Upper lobe of right lung (tissue), 1 donor: Measurements from ENCODE around the gene CCDC117. TPM values are rescaled to one million over a fixed set of nuclear protein-coding genes. Genes with fewer than 3 reads are reported as not detected.

Source experiments
- ATAC-seq: fragments of 200-7000 bp; cut with Tn5 transposase; one replicate; pipeline ENCODE4 v1.9.1; 2020; ENCODE audit warnings: mild to moderate bottlenecking, moderate library complexity
- DNase-seq: peaks from one replicate; pipeline ENCODE4 v3.0.0-alpha.2; 2020
- H3K27ac ChIP-seq: fragments of 200-600 bp; one replicate; pipeline ENCODE4 v1.8.0; 2022
- H3K27me3 ChIP-seq: fragments of 200-600 bp; one replicate; pipeline ENCODE4 v1.8.0; 2022; ENCODE audit warnings: mild to moderate bottlenecking
- H3K36me3 ChIP-seq: fragments of 200-600 bp; one replicate; pipeline ENCODE4 v1.8.0; 2022
- H3K4me1 ChIP-seq: fragments of 200-600 bp; one replicate; pipeline ENCODE4 v1.8.0; 2022
- H3K4me3 ChIP-seq: fragments of 200-600 bp; one replicate; pipeline ENCODE4 v1.8.0; 2022; ENCODE audit warnings: mild to moderate bottlenecking
- H3K9me3 ChIP-seq: fragments of 200-600 bp; one replicate; pipeline ENCODE4 v1.8.0; 2022
- CTCF ChIP-seq: fragments of 200-600 bp; IDR thresholded peaks from one replicate; pipeline ENCODE4 v1.8.0; 2022; ENCODE audit warnings: antibody characterized with exemption
- intact Hi-C: fragments of 100-400 bp; cut with DNase I; formaldehyde crosslinking; loops from one replicate; pipeline ENCODE4 v1.11.0; 2022
- total RNA-seq: library from RNA; stranded (reverse); fragmentation: NEBNext Ultra II Directional; extraction: Animal tissue kit (Norgen Biotek cat#: 25700); gene quantifications from one replicate; pipeline ENCODE4 v1.2.1, GENCODE V29; 2021
- donor health status: DM: no; HTN: yes; CAD: no; lungs with severe emphysema.

CCDC117 gene
- total RNA-seq, 1 donor from 2014 or later = 19.7 TPM

DNA sequence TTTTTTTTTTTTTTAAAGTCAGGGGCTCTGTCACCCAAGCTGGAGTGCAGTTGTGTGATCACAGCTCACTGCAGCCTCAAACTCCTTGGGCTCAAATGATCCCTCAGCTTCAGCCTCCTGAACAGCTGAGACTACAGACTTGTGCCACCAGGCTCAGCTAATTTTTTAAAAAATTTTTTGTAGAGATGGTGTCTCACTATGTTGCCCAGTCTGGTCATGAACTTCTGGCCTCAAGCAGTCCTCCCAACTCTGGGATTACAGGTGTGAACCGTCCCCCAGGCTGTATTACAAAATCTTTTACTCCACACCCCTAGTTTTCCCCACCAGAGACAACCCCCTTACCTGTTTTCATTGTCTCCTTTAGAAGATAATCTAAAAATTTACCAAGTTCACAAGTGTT, 1.9 kb downstream of the CCDC117 start:
- DNase-seq (no peak), ATAC-seq (no peak)
- no peak for TF ChIP-seq CTCF
- Histone ChIP-seq H3K27me3 (no peaks in the 10 kb centered on the region), H3K9me3 (no peaks in the 10 kb centered on the region), H3K27ac (no peak overlapping the region), H3K4me3 (no peak overlapping the region), H3K4me1 (peaks cover 30% of the 10 kb centered on the region), H3K36me3 (peaks cover 33% of the 10 kb centered on the region)
- intact Hi-C loops = no loop called here

- H3K4me1 ChIP-seq = peaks cover 44% of the 10 kb centered on the region
- H3K4me3 ChIP-seq = no peak overlapping the region
- ATAC-seq (no peak), DNase-seq (no peak)
- intact Hi-C loops = no loop called here
- no peak overlapping the region for H3K27ac ChIP-seq
- H3K36me3 ChIP-seq = peaks cover 76% of the 10 kb centered on the region
- H3K27me3 ChIP-seq = no peaks in the 10 kb centered on the region
- H3K9me3 ChIP-seq = no peaks in the 10 kb centered on the region
- no peak for TF ChIP-seq CTCF
Observed at GRCh38 chr22:28779833-28780232, 7.3 kb downstream of the CCDC117 start.

- intact Hi-C loops = no loop called here
Observed at GRCh38 chr22:28780296-28780695, 7.8 kb downstream of the CCDC117 start.

GRCh38 chr22:28783786-28784671, 11.5 kb downstream of the CCDC117 start:
- peak; percentile 89 for ATAC-seq
- H3K36me3 ChIP-seq = peaks cover 86% of the 10 kb centered on the region

More at GRCh38 chr22:28780296-28780695, 7.8 kb downstream of the CCDC117 start:
- Histone ChIP-seq H3K4me3 (no peak overlapping the region), H3K36me3 (peaks cover 77% of the 10 kb centered on the region), H3K27me3 (no peaks in the 10 kb centered on the region), H3K4me1 (peaks cover 42% of the 10 kb centered on the region), H3K27ac (no peak overlapping the region), H3K9me3 (no peaks in the 10 kb centered on the region)
- ATAC-seq (no peak), DNase-seq (no peak)
- no peak for TF ChIP-seq CTCF

GRCh38 chr22:28788601-28789000, 16.1 kb downstream of the CCDC117 start:
- TF ChIP-seq CTCF = no peak
- peaks cover 66% of the 10 kb centered on the region for H3K36me3 ChIP-seq
- DNase-seq (no peak), ATAC-seq (no peak)
- intact Hi-C loops = no loop called here
- H3K27me3 ChIP-seq = no peaks in the 10 kb centered on the region
- no peak overlapping the region for H3K27ac ChIP-seq
- H3K9me3 ChIP-seq = no peaks in the 10 kb centered on the region
- no peak overlapping the region for H3K4me3 ChIP-seq
- H3K4me1 ChIP-seq = peaks cover 10% of the 10 kb centered on the region

More at GRCh38 chr22:28783786-28784671, 11.5 kb downstream of the CCDC117 start:
- H3K4me3 ChIP-seq = no peak overlapping the region
- peak overlapping the region; percentile 65 for H3K27ac ChIP-seq
- DNase-seq = no peak
- TF ChIP-seq CTCF = no peak
- H3K9me3 ChIP-seq = no peaks in the 10 kb centered on the region
- intact Hi-C loops = no loop called here
- H3K27me3 ChIP-seq = no peaks in the 10 kb centered on the region
- peaks cover 28% of the 10 kb centered on the region for H3K4me1 ChIP-seq
